K562 (cell line): ENCODE measurements around the gene INKA2. TPM values are rescaled to one million over a fixed set of nuclear protein-coding genes. Genes with fewer than 3 reads are reported as not detected.

Source experiments
- ATAC-seq: fragments of 200-7000 bp; cut with Tn5 transposase; 3 replicates; pipeline ENCODE4 v1.9.1; 2020; ENCODE audit warnings: moderate library complexity
- BruUV-seq: library from RNA; stranded (reverse); fragments of 400-500 nt; replicated peaks from 2 replicates; lab custom pipeline; 2021; lab: Mats Ljungman, UMichigan
- CTCF ChIA-PET: fragments of 300-600 bp; formaldehyde crosslinking; extraction: SDS; loops from one replicate; lab custom pipeline; 2021; ENCODE audit warnings: low intra/inter-chr PET ratio; lab: Yijun Ruan, JAX
- POLR2A ChIA-PET: fragments of 300-600, 350-650 bp; sonication (Branson Sonifier 250); formaldehyde crosslinking; extraction: SDS; loops from one replicate; lab custom pipeline; 2021; ENCODE audit warnings: antibody characterized with exemption, inconsistent platforms; lab: Yijun Ruan, JAX
- DNase-seq, 4 experiments: peaks; one replicate each; pipeline versions ENCODE4 v3.0.0 to v3.0.0-alpha.2; 2011 to 2018; ENCODE audit warnings: low spot score in 3 of 4, mixed read lengths in 3 of 4; ENCODE audit errors: extremely low read depth in 1 of 4
- FAIRE-seq: peaks from 2 replicates; lab custom pipeline; 2011; peaks lifted over from hg19 to GRCh38; lab: Jason Lieb, UNC
- H2AFZ ChIP-seq: 2 replicates; pipeline ENCODE4 v1.6.0; 2011; ENCODE audit warnings: low read depth, low read length, control low read depth, inconsistent platforms
- H3K27ac ChIP-seq: fragments of 200-600 bp; 3 replicates; pipeline ENCODE4 v1.8.0; 2011; ENCODE audit warnings: low read depth, mild to moderate bottlenecking, control low read depth, inconsistent platforms, low read length, moderate library complexity, mixed read lengths; ENCODE audit errors: extremely low read depth
- H3K27me3 ChIP-seq, 2 experiments: fragments of 300-600 bp in 1 of 2; 2 replicates in 1 of 2; 3 replicates in 1 of 2; pipeline versions ENCODE4 v1.6.0 to v1.8.0; 2011; ENCODE audit warnings: inconsistent platforms in 2 of 2, low read length in 2 of 2, mild to moderate bottlenecking in 1 of 2, mixed read lengths in 1 of 2, moderate library complexity in 1 of 2; ENCODE audit not compliant: control insufficient read depth in 2 of 2, insufficient read depth in 2 of 2
- H3K36me3 ChIP-seq: fragments of 300-600 bp; 3 replicates; pipeline ENCODE4 v1.8.0; 2011; ENCODE audit warnings: mild to moderate bottlenecking, low read length, inconsistent platforms; ENCODE audit not compliant: control insufficient read depth, insufficient read depth
- H3K4me1 ChIP-seq, 2 experiments: fragments of 200-600 bp in 1 of 2; replicated peaks in 1 of 2; 2 replicates in 1 of 2; 3 replicates in 1 of 2; pipeline versions ENCODE4 v1.5.1 to v1.8.0; 2011; ENCODE audit warnings: inconsistent platforms in 2 of 2, low read length in 2 of 2, mild to moderate bottlenecking in 1 of 2, mixed read lengths in 1 of 2, moderate library complexity in 1 of 2; ENCODE audit not compliant: control insufficient read depth in 2 of 2, insufficient read depth in 2 of 2
- H3K4me2 ChIP-seq: 2 replicates; pipeline ENCODE4 v1.6.1; 2011; ENCODE audit warnings: low read length, control low read depth, inconsistent platforms, mixed read lengths; ENCODE audit not compliant: insufficient read depth
- H3K4me3 ChIP-seq: fragments of 200-600 bp; sonication (generic), shearing (Covaris generic); 2 replicates; pipeline ENCODE4 v1.5.1; 2016; ENCODE audit warnings: control low read depth, inconsistent platforms
- H3K79me2 ChIP-seq: fragments of 200-600 bp; 3 replicates; pipeline ENCODE4 v1.8.0; 2011; ENCODE audit warnings: low read length, inconsistent platforms; ENCODE audit not compliant: control insufficient read depth, insufficient read depth
- H3K9ac ChIP-seq, 2 experiments: 2 replicates each; pipeline versions ENCODE4 v1.6.0 to v1.6.1; 2011; ENCODE audit warnings: low read depth in 2 of 2, low read length in 2 of 2, control low read depth in 1 of 2, inconsistent platforms in 1 of 2, mild to moderate bottlenecking in 1 of 2, mixed read lengths in 1 of 2; ENCODE audit not compliant: insufficient read depth in 1 of 2
- H3K9me1 ChIP-seq: one replicate; pipeline ENCODE4 v1.6.0; 2011; ENCODE audit warnings: inconsistent platforms, mild to moderate bottlenecking, low read length, moderate library complexity; ENCODE audit not compliant: control insufficient read depth, insufficient read depth
- H3K9me3 ChIP-seq: replicated peaks from 2 replicates; pipeline ENCODE4 v1.5.1; 2011; ENCODE audit warnings: low read depth, low read length, inconsistent platforms; ENCODE audit not compliant: control insufficient read depth, insufficient read depth
- H4K20me1 ChIP-seq: replicated peaks from 2 replicates; pipeline ENCODE4 v1.6.1; 2011; ENCODE audit warnings: low read length, inconsistent platforms, mixed read lengths; ENCODE audit not compliant: control insufficient read depth, insufficient read depth
- HNRNPH1 ChIP-seq: fragments of 200-400 bp; formaldehyde crosslinking; optimal IDR thresholded peaks from 2 replicates; pipeline ENCODE3; 2017; ENCODE audit warnings: low read depth, mild to moderate bottlenecking, low read length, moderate library complexity
- LARP7 ChIP-seq: fragments of 450-650 bp; IDR thresholded peaks from 2 replicates; pipeline ENCODE4 v1.6.1; 2016
- MTF1 ChIP-seq: fragments of 250-450 bp; sonication (Bioruptor Pico); IDR thresholded peaks from 2 replicates; pipeline ENCODE4 v1.9.0; 2021; ENCODE audit warnings: moderate library complexity, mild to moderate bottlenecking, inconsistent platforms, borderline replicate concordance
- NEUROD1 ChIP-seq: fragments of 150-350 bp; IDR thresholded peaks from 2 replicates; pipeline ENCODE4 v1.6.1; 2014; ENCODE audit warnings: borderline replicate concordance, low read length, low read depth; ENCODE audit not compliant: partially characterized antibody
- NUFIP1 ChIP-seq: fragments of 450-650 bp; IDR thresholded peaks from 2 replicates; pipeline ENCODE4 v1.6.1; 2018; ENCODE audit not compliant: partially characterized antibody
- POLR2AphosphoS5 ChIP-seq: IDR thresholded peaks from 2 replicates; pipeline ENCODE4 v1.6.1; 2011; ENCODE audit warnings: mild to moderate bottlenecking, low read depth, low read length, moderate library complexity; ENCODE audit not compliant: control insufficient read depth, insufficient read depth
- SIN3B ChIP-seq: fragments of 450-650 bp; IDR thresholded peaks from 2 replicates; pipeline ENCODE4 v1.6.1; 2017; ENCODE audit warnings: low read depth, mild to moderate bottlenecking, moderate library complexity
- USF1 ChIP-seq: sonication (generic); formaldehyde crosslinking; IDR thresholded peaks from 2 replicates; pipeline ENCODE4 v1.9.0; 2022; ENCODE audit warnings: mild to moderate bottlenecking, missing genetic modification reagents
- VEZF1 ChIP-seq: fragments of 200-800 bp; sonication (Bioruptor generic); IDR thresholded peaks from 2 replicates; pipeline ENCODE4 v1.6.1; 2017; ENCODE audit warnings: missing genetic modification characterization, missing compliant biosample characterization
- YBX1 ChIP-seq: fragments of 450-650 bp; IDR thresholded peaks from 2 replicates; pipeline ENCODE4 v1.7.1; 2016; ENCODE audit warnings: mild to moderate bottlenecking
- ZEB2 ChIP-seq: fragments of 450-650 bp; IDR thresholded peaks from 2 replicates; pipeline ENCODE4 v1.6.1; 2016
- ZNF398 ChIP-seq: fragments of 250-450 bp; sonication (Bioruptor Pico); IDR thresholded peaks from 2 replicates; pipeline ENCODE4 v1.8.0; 2021; ENCODE audit warnings: moderate library complexity, mild to moderate bottlenecking, inconsistent platforms
- WGBS: fragments of 100-300 bp; shearing (Covaris generic); methylation state at CpG from one replicate; pipeline ENCODE4 v1.1.6; 2016; ENCODE audit warnings: low coverage, mixed read lengths; ENCODE audit not compliant: insufficient coverage; ENCODE audit errors: missing lambda C conversion rate; 5-methylcytosine and 5-hydroxymethylcytosine counted together
- in situ Hi-C: fragments of 300-500 bp; cut with MboI; formaldehyde crosslinking; loops from 4 replicates; pipeline ENCODE4 v1.15.0; 2018; ENCODE audit warnings: inconsistent platforms, mixed read lengths
- intact Hi-C: fragments of 100-400 bp; cut with micrococcal nuclease; formaldehyde crosslinking; loops from 2 replicates; pipeline ENCODE4 v1.14.2; 2022
- polyA plus RNA-seq, 8 experiments: library from polyadenylated mRNA; depleted of rRNA in 4 of 8; stranded (reverse) in 5 of 8; unstranded in 3 of 8; fragments of >200 nt; fragmentation: Nextera tagmentation in 2 of 8; fragmentation: Illumina TruSeq in 1 of 8; extraction: Ambion mirVana in 2 of 8; extraction: Trizol in 1 of 8; gene quantifications; 2 replicates each; pipeline versions ENCODE4 v1.2.1 to v1.2.3, GENCODE V29; 2011 to 2014; ENCODE audit warnings: inconsistent platforms in 1 of 8, missing spikeins in 1 of 8
- total RNA-seq, 7 experiments: library from RNA; depleted of rRNA in 6 of 7; stranded (reverse); fragments of >200 nt in 6 of 7; fragmentation: Illumina TruSeq in 2 of 7; extraction: Trizol in 2 of 7; gene quantifications; 2 replicates each; pipeline versions ENCODE4 v1.2.1 to v1.2.3, GENCODE V29; 2011 to 2021; ENCODE audit warnings: low replicate concordance in 1 of 7

The INKA2 gene
- total and polyA plus RNA-seq, 9 of the 15 experiments (the other 6 are each of a cell fraction or from before 2014, with no cell fraction given), result 0.04 to 1.4 (median 0.26) TPM; not detected in 1

- no peak overlapping the region for H3K27ac ChIP-seq
- WGBS, result 2% methylated on average over 6 of the region's 6 CpGs
- intact Hi-C loops (no loop called here), in situ Hi-C loops (no loop called here)
- FAIRE-seq (no peak), ATAC-seq (no peak; the same call in 2 of the 3 replicates), DNase-seq (no peak)
- POLR2A ChIA-PET, result interaction anchor here (0.6 to 0.9 kb wide), 3 partner anchors 9 to 1472 kb away, joined by 3 read pairs; no protein-coding TSS in a partner anchor
- no TSS peak for BruUV-seq
- H3K9ac ChIP-seq, result no peak overlapping the region
- H3K36me3 ChIP-seq, result no peaks in the 10 kb centered on the region
- H3K4me1 ChIP-seq, result no peaks in the 10 kb centered on the region
- no peaks in the 10 kb centered on the region for H3K79me2 ChIP-seq
- TF ChIP-seq VEZF1 (CRISPR knock-in tag) (no peak), LARP7 (no peak), POLR2AphosphoS5 (no peak), ZEB2 (no peak), MTF1 (CRISPR knock-in tag) (no peak), HNRNPH1 (no peak), NUFIP1 (no peak), SIN3B (no peak), NEUROD1 (no peak), ZNF398 (CRISPR knock-in tag) (no peak), USF1 (no peak), YBX1 (no peak)
- CTCF ChIA-PET, result no interaction called here
- H4K20me1 ChIP-seq, result no peaks in the 10 kb centered on the region
- H3K4me2 ChIP-seq, result no peak overlapping the region
- peaks cover 19 to 30% of the 10 kb centered on the region in 2 experiments; a peak in 4 of 5 replicates for H3K27me3 ChIP-seq
- no peaks in the 10 kb centered on the region for H3K9me3 ChIP-seq
- H3K9me1 ChIP-seq, result no peaks in the 10 kb centered on the region
- H2AFZ ChIP-seq, result no peak overlapping the region
- no peak overlapping the region for H3K4me3 ChIP-seq
These were observed 38.9 kb upstream of the INKA2 start for GRCh38 chr1:111778066-111778465.
